Measurements from ENCODE around the gene SH2D4B. TPM values are rescaled to one million over a fixed set of nuclear protein-coding genes. Genes with fewer than 3 reads are reported as not detected.
"Not testable (repeated sequence)": the region's sequence is repeated elsewhere in the genome, so short reads cannot be mapped to it uniquely, and the experiment has no call there.

SH2D4B gene
- total RNA-seq, 1 donor from 2014 or later, result 0.07 TPM

DNA sequence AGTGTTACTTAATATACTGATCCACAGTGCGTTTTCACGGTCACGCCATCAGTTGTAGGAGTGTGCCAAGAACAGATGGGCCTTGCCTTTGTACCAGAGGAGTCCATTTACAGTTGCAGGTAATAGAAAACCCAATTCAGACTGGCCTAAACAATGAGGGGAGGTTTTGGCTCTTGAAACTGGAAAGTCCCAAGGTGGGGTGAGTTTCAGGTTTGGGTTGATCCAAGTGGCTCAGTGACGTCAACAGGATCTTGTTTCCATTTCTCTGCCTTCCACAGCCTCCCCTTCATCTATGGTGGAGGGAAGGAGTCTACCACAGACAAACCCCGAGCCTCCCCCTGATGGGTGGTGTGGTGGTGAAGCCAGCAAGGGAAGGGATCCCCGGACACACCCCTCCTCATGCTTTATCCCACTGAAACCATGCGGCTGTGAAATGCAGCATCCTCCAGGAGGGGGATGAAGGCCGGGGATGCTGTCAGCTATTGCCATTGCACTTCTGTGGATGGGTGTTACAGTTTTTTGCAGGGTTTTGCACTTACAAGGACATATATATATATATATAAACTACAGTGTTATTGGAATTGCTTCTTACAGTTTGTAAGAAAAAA lies 14.8 kb upstream of the SH2D4B start:
- intact Hi-C loops (cut with micrococcal nuclease), result loop anchor here (10.0 kb wide), 1 partner anchor 318 kb away; the partner anchor contains the start of gene ANXA11

GRCh38 chr10:80523773-80524172 lies 13.9 kb upstream of the SH2D4B start:
- intact Hi-C loops (cut with micrococcal nuclease), result loop anchor here (10.0 kb wide), 1 partner anchor 319 kb away; the partner anchor contains the start of gene ANXA11

GRCh38 chr10:80524190-80524909 lies 13.4 kb upstream of the SH2D4B start:
- intact Hi-C loops (cut with micrococcal nuclease), result loop anchor here (10.0 kb wide), 1 partner anchor 320 kb away; the partner anchor contains the start of gene ANXA11

- intact Hi-C loops (cut with micrococcal nuclease), result loop anchor here (10.0 kb wide), 1 partner anchor 321 kb away; the partner anchor contains the start of gene ANXA11
Measured at GRCh38 chr10:80526218-80526617, 11.5 kb upstream of the SH2D4B start.

- intact Hi-C loops (cut with micrococcal nuclease), result loop anchor here (10.0 kb wide), 1 partner anchor 322 kb away; the partner anchor contains the start of gene ANXA11
Measured at GRCh38 chr10:80526742-80527141, 11.0 kb upstream of the SH2D4B start.

- intact Hi-C loops (cut with micrococcal nuclease), result loop anchor here (10.0 kb wide), 1 partner anchor 323 kb away; the partner anchor contains the start of gene ANXA11
Measured at GRCh38 chr10:80528185-80528700, 9.5 kb upstream of the SH2D4B start.

- intact Hi-C loops (cut with micrococcal nuclease), result loop anchor here (10.0 kb wide), 1 partner anchor 324 kb away; the partner anchor contains the start of gene ANXA11
Measured at GRCh38 chr10:80528901-80529300, 8.8 kb upstream of the SH2D4B start.

GRCh38 chr10:80529604-80530003 lies 8.1 kb upstream of the SH2D4B start:
- intact Hi-C loops (cut with micrococcal nuclease), result loop anchor here (2.0 to 10.0 kb wide), 2 partner anchors 71 to 325 kb away; partner anchors contain the start of gene ANXA11

GRCh38 chr10:80530251-80530650 lies 7.5 kb upstream of the SH2D4B start:
- intact Hi-C loops (cut with micrococcal nuclease), result loop anchor here (2.0 kb wide), 1 partner anchor 71 kb away; no protein-coding TSS in a partner anchor

GRCh38 chr10:80530816-80531215 lies 6.9 kb upstream of the SH2D4B start:
- intact Hi-C loops (cut with micrococcal nuclease), result loop anchor here (2.0 kb wide), 1 partner anchor 72 kb away; no protein-coding TSS in a partner anchor

DNA sequence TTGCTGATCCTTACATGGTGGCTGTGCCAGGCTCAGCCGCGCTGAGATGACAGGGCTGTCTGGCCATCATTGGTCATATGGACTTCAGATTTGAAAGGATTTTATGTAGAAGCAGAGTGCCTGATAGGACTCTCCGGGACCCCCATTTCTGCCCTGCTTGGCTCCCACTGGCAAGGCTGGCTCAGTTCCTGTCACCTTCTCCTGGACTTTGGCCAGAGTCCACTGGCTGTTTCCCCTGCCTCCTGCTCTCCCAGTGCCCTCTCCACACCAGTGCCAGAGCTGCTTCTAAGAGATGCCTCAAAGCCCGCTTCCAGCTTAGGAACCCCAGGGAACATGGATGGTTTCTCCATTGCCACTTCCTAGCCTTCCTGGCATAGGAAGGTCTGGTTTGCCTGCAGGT lies 5.1 kb upstream of the SH2D4B start:
- intact Hi-C loops (cut with micrococcal nuclease), result no loop called here

GRCh38 chr10:80534059-80534458 lies 3.6 kb upstream of the SH2D4B start:
- intact Hi-C loops (cut with micrococcal nuclease), result not testable (repeated sequence)

- intact Hi-C loops (cut with micrococcal nuclease), result loop anchor here (5.0 kb wide), 1 partner anchor 63 kb away; no protein-coding TSS in a partner anchor
Measured at GRCh38 chr10:80534646-80535045, 3.1 kb upstream of the SH2D4B start.

GRCh38 chr10:80535671-80536360 lies 1.9 kb upstream of the SH2D4B start:
- intact Hi-C loops (cut with micrococcal nuclease), result loop anchor here (5.0 kb wide), 1 partner anchor 61 kb away; no protein-coding TSS in a partner anchor

GRCh38 chr10:80536361-80536835 lies 1.3 kb upstream of the SH2D4B start:
- intact Hi-C loops (cut with micrococcal nuclease), result loop anchor here (5.0 kb wide), 1 partner anchor 61 kb away; no protein-coding TSS in a partner anchor

DNA sequence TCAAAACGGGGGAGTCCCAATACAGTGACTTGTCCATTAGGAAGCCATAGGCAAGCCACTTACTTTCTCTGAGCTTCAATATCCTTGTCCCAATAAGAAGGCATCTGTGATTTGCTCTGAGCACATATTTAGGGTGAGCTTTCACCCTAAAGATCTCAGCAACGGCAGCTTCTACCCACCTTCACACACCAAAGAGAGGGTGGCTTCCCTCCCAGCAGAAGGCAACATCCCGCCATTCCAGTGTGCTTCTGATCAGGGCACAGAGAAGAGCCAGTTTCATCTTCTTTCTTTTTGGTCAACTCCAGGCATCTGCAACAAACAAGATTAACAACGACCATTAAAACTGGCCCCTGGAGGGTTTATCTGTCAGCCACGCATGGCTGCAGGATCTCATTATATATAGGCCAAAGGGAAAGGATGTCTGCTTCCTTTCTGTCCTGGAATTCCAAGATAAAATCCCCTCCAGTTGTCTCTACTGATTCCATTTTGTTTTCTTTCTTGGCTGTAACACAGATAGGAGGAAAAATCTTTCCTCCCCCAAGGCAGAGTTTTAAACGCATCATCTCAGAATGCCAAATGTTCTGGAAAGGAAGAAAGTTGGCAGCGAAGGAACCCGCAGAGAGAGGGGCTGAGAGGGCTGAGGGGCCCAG lies 491 bp upstream of the SH2D4B start:
- intact Hi-C loops (cut with micrococcal nuclease), result loop anchor here (5.0 kb wide), 1 partner anchor 60 kb away; no protein-coding TSS in a partner anchor

- intact Hi-C loops (cut with micrococcal nuclease), result loop anchor here (5.0 kb wide), 1 partner anchor 59 kb away; no protein-coding TSS in a partner anchor
Measured at GRCh38 chr10:80538481-80539185, 931 bp downstream of the SH2D4B start.

- intact Hi-C loops (cut with micrococcal nuclease), result loop anchor here (5.0 kb wide), 1 partner anchor 58 kb away; no protein-coding TSS in a partner anchor
Measured at GRCh38 chr10:80539421-80540031, 1.8 kb downstream of the SH2D4B start.

DNA sequence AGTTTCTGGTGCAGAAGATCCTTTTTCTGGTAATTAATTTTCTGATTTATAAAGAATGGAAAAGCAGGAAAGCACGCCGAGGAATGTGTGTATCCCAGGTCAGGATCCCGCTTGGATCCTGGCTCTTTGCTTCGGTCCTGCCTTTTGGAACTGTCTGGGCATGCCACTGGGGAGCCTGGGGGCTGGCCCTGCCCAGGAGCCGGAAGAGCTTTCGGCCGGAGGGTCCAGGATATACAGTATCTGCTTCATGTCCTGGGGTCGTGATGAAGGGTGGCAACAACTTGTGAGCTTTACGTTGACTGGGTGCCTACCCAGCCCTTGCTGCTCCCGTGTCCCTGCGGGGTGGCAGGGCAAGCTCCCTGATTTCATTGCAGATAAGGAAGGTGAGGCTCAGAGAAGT lies 2.4 kb downstream of the SH2D4B start:
- intact Hi-C loops (cut with micrococcal nuclease), result no loop called here
